Measurements from ENCODE around the gene KRTAP10-10.

KRTAP10-10 gene

DNA sequence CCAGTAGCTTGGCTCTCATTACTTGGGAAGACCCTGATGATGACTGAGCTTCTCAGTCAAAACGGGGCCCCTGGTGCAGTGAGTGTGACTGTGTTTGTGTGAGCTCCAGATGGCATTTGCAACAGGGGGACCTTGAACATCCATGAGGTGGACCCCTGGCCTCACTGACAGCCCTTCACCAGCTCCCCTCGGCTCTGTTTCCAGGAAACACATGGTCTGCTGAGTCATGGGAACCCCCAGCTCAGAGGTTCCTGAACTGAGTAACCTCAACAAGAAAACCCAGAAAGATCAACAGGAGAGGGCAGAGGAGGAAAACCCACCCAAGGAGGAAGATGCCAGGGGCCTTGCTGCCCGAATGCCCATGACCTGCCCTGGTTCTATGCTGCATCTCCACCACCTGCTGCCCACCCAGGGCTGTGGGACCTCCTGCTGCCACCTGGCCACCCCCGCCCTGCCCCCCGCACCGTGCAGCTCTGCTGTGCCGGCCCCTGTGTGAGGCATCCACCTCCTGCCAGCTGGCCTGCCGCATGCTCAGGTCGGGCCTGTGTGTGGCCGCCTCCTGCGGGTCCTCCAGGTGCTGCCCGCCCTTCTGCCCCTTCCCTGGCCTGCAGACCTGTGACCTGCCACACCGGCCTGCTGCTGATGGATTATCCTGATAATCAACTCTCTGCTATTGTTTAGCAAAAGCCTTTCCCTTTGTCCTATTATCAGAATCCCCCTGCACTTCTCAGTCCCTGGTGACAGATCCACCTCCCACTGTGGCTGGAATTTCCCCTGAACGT lies 49.0 kb downstream of the KRTAP10-10 start:
- DNase-seq, result peak in 1 of 2 donors; percentile 10

GRCh38 chr21:44686843-44687561 lies 49.8 kb downstream of the KRTAP10-10 start:
- DNase-seq, result no peak

DNA sequence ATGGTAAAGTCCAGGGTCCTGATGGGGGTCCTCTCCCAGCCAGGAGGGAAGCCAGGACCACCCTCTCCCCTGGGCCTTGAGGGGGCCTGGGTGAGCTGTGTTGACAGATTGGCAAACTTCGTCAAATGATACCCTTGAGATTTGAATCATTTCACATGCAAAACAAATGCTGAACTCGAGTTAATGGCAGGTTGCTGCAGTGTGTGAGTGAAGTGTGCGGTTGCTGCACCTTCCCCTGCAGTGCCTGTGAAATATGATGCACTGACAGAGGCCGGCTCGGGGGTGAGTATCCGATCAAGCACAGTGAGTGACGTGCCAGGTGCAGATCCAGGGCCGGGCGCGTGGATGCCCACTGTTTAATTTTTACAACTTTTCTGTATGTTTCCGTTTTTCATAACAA lies 50.5 kb downstream of the KRTAP10-10 start:
- no peak for DNase-seq
